NCI-H526 treated with DMSO at 0.1 percent for 48 hours (cell line): ENCODE data around the gene ZNF597.

Source experiments
- DNase-seq: peaks from one replicate; lab custom pipeline; 2025; lab: John Stamatoyannopoulos, UW

ZNF597 gene, protein sequence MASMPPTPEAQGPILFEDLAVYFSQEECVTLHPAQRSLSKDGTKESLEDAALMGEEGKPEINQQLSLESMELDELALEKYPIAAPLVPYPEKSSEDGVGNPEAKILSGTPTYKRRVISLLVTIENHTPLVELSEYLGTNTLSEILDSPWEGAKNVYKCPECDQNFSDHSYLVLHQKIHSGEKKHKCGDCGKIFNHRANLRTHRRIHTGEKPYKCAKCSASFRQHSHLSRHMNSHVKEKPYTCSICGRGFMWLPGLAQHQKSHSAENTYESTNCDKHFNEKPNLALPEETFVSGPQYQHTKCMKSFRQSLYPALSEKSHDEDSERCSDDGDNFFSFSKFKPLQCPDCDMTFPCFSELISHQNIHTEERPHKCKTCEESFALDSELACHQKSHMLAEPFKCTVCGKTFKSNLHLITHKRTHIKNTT

GRCh38 chr16:3443108-3444031 is at the start of gene ZNF597, which contains the start of gene NAA60:
Gene ZNF597 (minus strand): TSS chr16:3443504. CDS start chr16:3443153, 351 bp downstream.
Gene NAA60 (plus strand): TSS chr16:3443680. CDS start chr16:3476228, 32,548 bp downstream.
- no peak for DNase-seq

DNA sequence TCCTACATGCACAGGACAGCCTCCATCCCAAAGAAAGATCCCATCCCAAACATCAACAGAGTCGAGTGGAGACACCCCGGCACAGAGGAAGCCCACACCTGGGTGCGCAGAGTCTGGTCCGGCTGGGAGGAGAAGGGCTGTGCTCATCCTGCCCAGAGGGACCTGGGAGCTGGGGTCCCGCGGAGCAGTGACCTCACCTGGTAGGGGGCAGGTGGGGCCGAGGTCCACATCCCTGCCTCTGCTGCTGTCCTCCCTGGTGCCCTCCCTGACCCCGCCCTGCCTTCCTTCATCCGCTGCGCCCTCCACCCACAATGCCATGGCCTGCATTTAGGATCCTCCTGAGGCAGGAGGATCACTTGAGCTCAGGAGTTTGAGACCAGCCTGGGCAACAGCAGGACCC is 49.1 kb upstream of the ZNF597 start:
- DNase-seq = no peak

DNA sequence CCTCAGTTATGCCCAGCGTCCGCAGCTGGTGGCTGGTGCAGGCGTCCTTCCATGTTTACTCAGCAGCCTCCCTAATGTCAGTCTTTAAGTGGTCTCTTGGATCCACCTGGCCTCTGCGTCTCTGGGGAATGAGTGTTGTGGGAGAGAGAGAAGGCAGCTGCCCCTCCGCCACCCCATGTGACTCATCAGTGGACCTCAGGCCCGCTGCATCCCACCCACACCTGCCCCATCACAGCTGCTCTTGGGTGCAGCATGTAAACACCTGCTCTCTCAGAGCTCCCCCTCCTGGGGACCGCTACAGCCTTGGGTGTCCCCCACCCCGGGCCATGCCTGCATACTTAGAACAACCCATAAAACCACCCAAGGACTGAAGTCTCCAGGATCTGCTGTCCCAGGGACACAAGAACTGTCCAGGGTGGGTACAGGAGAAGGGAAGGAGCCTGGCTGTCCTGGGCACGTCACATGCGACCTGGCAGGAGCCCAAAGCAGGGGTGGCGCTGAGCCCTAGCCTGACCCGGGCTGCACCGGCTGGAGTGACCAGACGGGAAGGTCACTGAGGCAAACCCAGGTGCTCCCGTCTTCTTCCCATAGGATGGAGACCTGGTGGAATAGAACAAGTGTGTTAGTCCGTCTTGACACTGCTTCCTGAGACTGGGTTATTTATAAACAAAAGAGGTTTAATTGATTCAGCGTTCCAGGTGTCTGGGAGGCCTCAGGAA is 47.8 kb upstream of the ZNF597 start:
- no peak for DNase-seq

DNA sequence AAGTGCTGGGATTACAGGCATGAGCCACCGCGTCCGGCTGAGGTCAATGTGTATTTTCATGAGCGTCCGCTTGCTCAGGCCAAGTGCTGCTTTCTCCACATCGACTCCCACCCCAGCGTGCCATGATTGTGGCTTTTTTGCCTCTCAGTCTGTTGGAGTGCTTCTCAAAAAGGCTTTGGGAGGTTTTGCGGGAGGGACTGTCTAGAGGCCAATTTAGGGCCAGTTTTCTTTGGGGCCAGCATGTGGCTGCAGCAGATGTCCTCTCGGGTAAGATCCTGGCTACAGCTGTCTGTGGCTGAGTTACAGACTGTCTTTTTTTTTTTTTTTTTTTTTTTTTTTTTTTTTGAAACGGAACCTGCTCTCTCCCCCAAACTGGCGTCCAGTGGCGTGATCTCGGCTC is 45.5 kb upstream of the ZNF597 start:
- DNase-seq = no peak

- DNase-seq = no peak
Measured at GRCh38 chr16:3487521-3488410, 44.5 kb upstream of the ZNF597 start.

- DNase-seq = no peak
Measured at GRCh38 chr16:3486506-3487215, 43.4 kb upstream of the ZNF597 start.

GRCh38 chr16:3485821-3486505 is 42.7 kb upstream of the ZNF597 start:
- DNase-seq = no peak

DNA sequence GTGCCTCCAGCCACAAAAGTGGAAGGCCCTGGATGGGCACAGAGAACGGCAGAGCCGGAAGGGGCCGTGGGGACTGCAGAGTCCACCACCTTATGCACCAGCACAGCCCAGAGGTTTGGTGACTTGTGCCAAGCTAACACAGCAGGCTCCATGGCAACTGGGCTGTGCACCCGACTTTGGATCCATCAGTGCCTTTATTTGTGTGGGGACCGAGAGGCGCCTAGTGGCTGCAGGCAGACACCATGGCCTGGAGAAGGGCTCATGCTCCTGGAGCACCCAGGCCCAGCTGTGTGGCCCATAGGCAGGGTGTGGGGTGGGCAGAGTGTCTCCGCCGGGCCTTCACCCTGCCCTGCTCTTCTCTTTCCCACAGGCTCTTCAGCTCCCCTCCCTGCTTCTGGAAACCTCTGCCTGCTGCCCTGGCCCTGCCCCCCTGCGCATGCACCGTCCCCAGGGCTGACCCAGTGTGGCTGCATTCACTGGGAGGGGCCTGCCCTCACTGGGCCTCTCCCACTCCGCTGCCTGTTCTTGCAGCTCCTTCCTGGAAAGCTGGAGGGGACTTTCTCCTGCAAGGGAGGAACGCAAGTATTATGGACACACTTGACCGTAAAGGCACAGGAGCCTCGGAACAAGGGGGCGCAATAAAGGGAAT is 41.9 kb upstream of the ZNF597 start:
- DNase-seq = no peak

DNA sequence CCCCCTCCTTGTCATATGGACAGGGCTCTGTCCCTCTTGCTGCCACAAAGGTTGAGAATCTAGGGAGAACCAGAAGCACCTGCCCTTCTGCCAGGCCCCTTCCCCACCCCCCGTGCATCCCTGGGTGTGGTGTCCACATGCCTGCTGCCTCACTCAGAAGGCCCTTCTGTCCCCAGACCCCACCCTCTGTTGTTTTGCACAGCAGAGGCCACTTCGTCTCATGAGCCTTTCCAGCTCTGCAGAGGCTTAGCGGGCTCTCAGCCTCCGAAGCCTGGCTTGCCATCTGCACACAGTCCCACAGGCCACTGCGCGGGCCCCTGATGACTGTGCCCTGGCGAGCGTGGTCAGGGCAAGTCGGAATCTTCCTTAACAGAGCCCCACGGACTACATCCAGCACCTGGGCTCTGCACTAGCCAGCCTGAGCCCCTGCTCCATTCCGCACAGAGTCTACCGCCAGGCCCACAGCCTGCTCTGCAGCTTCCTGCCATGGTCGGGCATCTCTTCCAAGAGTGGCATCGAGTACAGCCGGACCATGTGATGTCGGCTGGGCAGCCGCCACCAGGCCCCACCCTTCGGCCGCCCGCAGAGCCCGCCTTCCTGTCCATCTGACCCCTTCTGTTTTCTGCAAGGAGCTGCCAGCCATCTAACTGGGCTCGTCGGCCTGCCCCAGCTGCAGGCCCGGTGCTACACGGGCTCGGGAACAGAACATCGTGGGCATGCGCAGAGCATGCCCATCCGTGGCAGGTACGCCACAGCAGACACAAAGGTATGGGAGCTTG is 41.2 kb upstream of the ZNF597 start:
- no peak for DNase-seq

- DNase-seq = no peak
Measured at GRCh38 chr16:3482659-3483241, 39.4 kb upstream of the ZNF597 start.

GRCh38 chr16:3481696-3482658 is 38.7 kb upstream of the ZNF597 start:
- no peak for DNase-seq

DNA sequence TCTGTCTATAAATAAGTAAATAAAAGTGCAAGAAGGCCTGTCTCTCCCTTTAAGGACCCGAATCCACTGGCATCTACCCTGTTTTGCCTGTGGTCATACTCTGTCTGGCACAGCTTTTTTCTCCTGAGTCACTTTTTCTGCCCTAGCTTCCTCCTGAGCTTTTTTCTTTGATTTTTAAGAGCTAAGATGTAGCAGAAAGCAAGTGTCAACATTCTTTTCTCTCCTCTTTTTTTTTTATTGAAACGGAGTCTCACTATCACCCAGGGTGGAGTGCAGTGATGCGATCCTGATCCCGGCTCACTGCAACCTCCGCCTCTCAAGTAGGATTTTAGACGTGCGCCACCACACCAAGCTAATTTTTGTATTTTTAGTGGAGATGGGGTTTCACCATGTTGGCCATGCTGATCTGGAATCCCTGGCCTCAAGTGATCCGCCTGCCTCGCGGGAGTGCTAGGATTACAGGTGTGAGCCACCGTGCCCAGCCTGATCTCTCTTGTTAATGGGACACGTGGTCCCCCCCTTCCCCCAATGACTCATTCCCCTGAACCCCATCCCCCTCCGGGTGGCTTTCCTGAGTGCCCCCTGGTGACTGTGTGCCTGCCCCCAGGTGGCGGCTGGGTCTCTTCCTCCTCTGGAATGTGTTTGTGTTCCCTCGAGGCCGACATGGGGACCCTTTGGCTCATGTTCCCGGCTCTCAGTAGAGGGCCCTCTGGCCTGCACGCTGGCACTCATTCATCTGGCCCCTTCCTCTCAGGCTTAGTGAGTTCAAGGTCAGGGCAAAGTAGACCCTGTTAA is 37.8 kb upstream of the ZNF597 start:
- DNase-seq = no peak

- DNase-seq = no peak
Measured at GRCh38 chr16:3479654-3480216, 36.4 kb upstream of the ZNF597 start.

GRCh38 chr16:3478242-3478925 is 35.1 kb upstream of the ZNF597 start:
- DNase-seq = no peak

DNA sequence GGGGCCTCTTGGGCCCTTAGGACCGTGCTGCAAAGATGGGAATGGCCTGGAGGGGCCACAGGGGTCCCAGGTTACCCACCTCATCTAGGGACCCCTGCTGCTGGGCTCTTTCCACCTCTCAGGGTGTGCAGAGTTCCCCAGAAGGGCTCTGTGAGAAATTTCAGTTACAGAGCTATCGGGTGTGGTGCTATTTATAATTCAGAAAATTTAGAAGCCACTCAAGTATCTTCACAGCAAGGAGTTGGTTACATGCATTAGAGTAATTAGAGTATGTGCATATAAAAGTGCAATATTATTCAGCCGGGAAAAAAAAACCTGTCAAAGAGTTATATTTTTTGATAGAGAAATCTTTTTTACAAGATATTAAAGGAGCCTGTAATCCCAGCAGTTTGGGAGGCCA is 33.1 kb upstream of the ZNF597 start:
- no peak for DNase-seq
